Measurements from ENCODE around the gene TNPO2. TPM values are rescaled to one million over a fixed set of nuclear protein-coding genes. Genes with fewer than 3 reads are reported as not detected.
"Not testable (repeated sequence)": the region's sequence is repeated elsewhere in the genome, so short reads cannot be mapped to it uniquely, and the experiment has no call there.

The TNPO2 gene
- total and polyA plus RNA-seq, 12 donors, result 24.5 to 104 (median 74.4) TPM

- H3K9me3 ChIP-seq (replicated peaks in 1 of 3), result no peaks in the 10 kb centered on the region
- TF ChIP-seq CTCF (IDR thresholded peaks at IDR 0.05) (no peak), POLR2A (IDR thresholded peaks at IDR 0.05) (no peak)
- no peak for DNase-seq
- peaks cover 0 to 34% of the 10 kb centered on the region in 2 donors for H3K36me3 ChIP-seq (replicated peaks in 1 of 2)
- WGBS, 4 donors, result 75 to 86% (median 78%) methylated on average over 3 of the region's 3 CpGs
- no peak overlapping the region for H3K27ac ChIP-seq
- H3K4me1 ChIP-seq (replicated peaks in 1 of 2), result peaks cover 12 to 21% of the 10 kb centered on the region in 2 donors
- H3K27me3 ChIP-seq, result no peaks in the 10 kb centered on the region
- intact Hi-C loops (cut with DNase I), result no loop called here
- no peak overlapping the region for H3K4me3 ChIP-seq
Observed at GRCh38 chr19:12730064-12730463, 6.3 kb upstream of the TNPO2 start.

- H3K27ac ChIP-seq, result no peak overlapping the region
- no peak overlapping the region for H3K4me3 ChIP-seq
- 93 to 95% (median 94%) methylated on average over 8 to 9 of the region's 9 CpGs for WGBS, 4 donors
- intact Hi-C loops (cut with DNase I), result no loop called here
- no peaks in the 10 kb centered on the region for H3K9me3 ChIP-seq (replicated peaks in 1 of 3)
- peaks cover 9 to 22% of the 10 kb centered on the region in 2 donors for H3K4me1 ChIP-seq (replicated peaks in 1 of 2)
- TF ChIP-seq CTCF (IDR thresholded peaks at IDR 0.05) (no peak), POLR2A (IDR thresholded peaks at IDR 0.05) (no peak)
- H3K27me3 ChIP-seq, result no peaks in the 10 kb centered on the region
- H3K36me3 ChIP-seq (replicated peaks in 1 of 2), result peaks cover 0 to 34% of the 10 kb centered on the region in 2 donors
- DNase-seq, result no peak
Observed at GRCh38 chr19:12727745-12728433, 4.2 kb upstream of the TNPO2 start.

GRCh38 chr19:12726988-12727316 is 3.2 kb upstream of the TNPO2 start:
- Histone ChIP-seq H3K27me3 (no peaks in the 10 kb centered on the region), H3K9me3 (replicated peaks in 1 of 3) (no peaks in the 10 kb centered on the region), H3K36me3 (replicated peaks in 1 of 2) (peaks cover 0 to 34% of the 10 kb centered on the region in 2 donors), H3K27ac (no peak overlapping the region), H3K4me3 (no peak overlapping the region), H3K4me1 (replicated peaks in 1 of 2) (peaks cover 6 to 15% of the 10 kb centered on the region in 2 donors)
- 89 to 97% (median 94%) methylated on average over 2 of the region's 2 CpGs for WGBS, 4 donors
- intact Hi-C loops (cut with DNase I), result no loop called here
- TF ChIP-seq CTCF (IDR thresholded peaks at IDR 0.05) (no peak), POLR2A (IDR thresholded peaks at IDR 0.05) (no peak)
- DNase-seq, result no peak

- WGBS, 4 donors, result 84 to 97% (median 89%) methylated on average over 10 of the region's 10 CpGs
Observed at GRCh38 chr19:12725612-12726011, 1.9 kb upstream of the TNPO2 start.

GRCh38 chr19:12723381-12723640 is 421 bp downstream of the TNPO2 start:
- 0 to 2% (median 1%) methylated on average over 7 of the region's 7 CpGs for WGBS, 4 donors
- intact Hi-C loops (cut with DNase I), result no loop called here
- peaks cover 0 to 8% of the 10 kb centered on the region in 2 donors for H3K36me3 ChIP-seq (replicated peaks in 1 of 2)
- peak overlapping the region in 2 of 4 donors; percentile 14 to 98 for H3K4me3 ChIP-seq
- no peaks in the 10 kb centered on the region for H3K9me3 ChIP-seq (replicated peaks in 1 of 3)
- DNase-seq, result no peak
- peak overlapping the region in 4 of 5 donors; percentile 9 to 92 (median 85) for H3K27ac ChIP-seq
- peaks cover 20 to 27% of the 10 kb centered on the region in 2 donors for H3K4me1 ChIP-seq (replicated peaks in 1 of 2)
- TF ChIP-seq CTCF (IDR thresholded peaks at IDR 0.05) (no peak), POLR2A (IDR thresholded peaks at IDR 0.05) (no peak)
- H3K27me3 ChIP-seq, result no peaks in the 10 kb centered on the region

More at GRCh38 chr19:12725612-12726011, 1.9 kb upstream of the TNPO2 start:
- H3K27me3 ChIP-seq; intact Hi-C loops (cut with DNase I); DNase-seq; H3K9me3 ChIP-seq (replicated peaks in 1 of 3); H3K4me3 ChIP-seq; H3K27ac ChIP-seq: not testable (repeated sequence)
- peaks cover 0 to 23% of the 10 kb centered on the region in 2 donors for H3K36me3 ChIP-seq (replicated peaks in 1 of 2)
- H3K4me1 ChIP-seq (replicated peaks in 1 of 2), result peaks cover 15 to 19% of the 10 kb centered on the region in 2 donors

All from adrenal gland (tissue), 12 donors.